ENCODE results near the gene SNCA. TPM values are rescaled to one million over a fixed set of nuclear protein-coding genes. Genes with fewer than 3 reads are reported as not detected.
A peak's percentile ranks its signal among the peaks of the same experiment; 100 is the strongest.

SNCA gene
- total and polyA plus RNA-seq, 2 of the 8 experiments (the other 6 are each of a cell fraction or from before 2014, with no cell fraction given) = 8.5 to 16.8 TPM

DNA sequence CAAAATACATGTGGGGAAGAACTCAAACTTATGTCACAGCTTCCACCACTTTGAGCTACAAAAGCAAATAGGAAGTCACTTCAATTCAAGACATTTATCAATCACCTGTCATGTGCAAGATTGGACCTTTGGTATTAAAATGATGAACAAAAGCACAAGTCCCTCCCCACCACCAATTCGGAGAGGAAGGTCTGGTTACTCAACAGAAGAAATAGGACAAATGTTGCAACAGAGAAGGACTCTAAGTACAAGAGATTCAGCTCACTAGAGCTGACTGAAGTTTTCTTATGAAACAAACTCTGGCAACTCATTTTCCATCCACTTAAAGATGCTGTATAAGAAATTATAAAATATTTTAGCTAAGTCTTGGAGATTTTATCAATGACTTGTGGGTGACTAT lies 41.6 kb upstream of the SNCA start:
- Histone ChIP-seq H4K8ac (ENCODE audit: extremely low read depth, insufficient read depth, low read length) (no peak overlapping the region), H3K4me1 (replicated peaks in 1 of 4; ENCODE audit: control insufficient read depth in 3 of 4, insufficient read depth in 4 of 4, low read length in 3 of 4) (no peaks in the 10 kb centered on the region), H3K27ac (ENCODE audit: low read depth, low read length) (no peak overlapping the region), H3K9ac (replicated peaks in 1 of 4; ENCODE audit: extremely low read depth in 1 of 4, low read depth in 3 of 4, low read length in 3 of 4) (no peak overlapping the region), H3K23me2 (ENCODE audit: low read depth, low read length) (no peaks in the 10 kb centered on the region; the same call in 1 of the 2 replicates), H3K9me3 (ENCODE audit: insufficient read depth in 2 of 2, low read depth in 1 of 2, low read length in 1 of 2) (no peaks in the 10 kb centered on the region), H2BK120ac (replicated peaks; ENCODE audit: low read depth, low read length) (no peak overlapping the region), H3K4me2 (ENCODE audit: insufficient read depth in 1 of 2, low read depth in 2 of 2, low read length in 2 of 2) (no peak overlapping the region), H3K18ac (ENCODE audit: extremely low read depth, low read length) (no peak overlapping the region), H3K36me3 (ENCODE audit: control insufficient read depth in 2 of 4, insufficient read depth in 4 of 4, low read length in 3 of 4) (no peaks in the 10 kb centered on the region), H4K91ac (replicated peaks; ENCODE audit: insufficient read length, low read length) (no peak overlapping the region), H2AK5ac (ENCODE audit: low read depth, low read length) (no peak overlapping the region), H3K4me3 (ENCODE audit: extremely low read depth in 1 of 4, insufficient read depth in 2 of 4, low read depth in 3 of 4, low read length in 4 of 4) (no peak overlapping the region), H2AFZ (ENCODE audit: low read length) (peak overlapping the region; percentile 3; the same call in 1 of the 2 replicates), H3K79me2 (ENCODE audit: control insufficient read depth in 1 of 2, insufficient read depth in 2 of 2, low read length in 2 of 2) (no peaks in the 10 kb centered on the region), H3K27me3 (replicated peaks in 1 of 4; ENCODE audit: control insufficient read depth in 3 of 4, extremely low read depth in 1 of 4, insufficient read depth in 3 of 4, low read length in 3 of 4) (no peaks in the 10 kb centered on the region), H4K20me1 (replicated peaks in 1 of 2; ENCODE audit: control insufficient read depth in 1 of 2, insufficient read depth in 2 of 2, low read length in 2 of 2) (no peaks in the 10 kb centered on the region), H2BK15ac (ENCODE audit: low read length) (no peak overlapping the region), H3K23ac (ENCODE audit: insufficient read length) (no peak overlapping the region), H3K56ac (replicated peaks; ENCODE audit: insufficient read length, low read depth, low read length) (no peak overlapping the region), H3K79me1 (ENCODE audit: low read depth, low read length) (no peaks in the 10 kb centered on the region), H2BK5ac (ENCODE audit: low read depth, low read length) (no peak overlapping the region), H3K4ac (replicated peaks; ENCODE audit: insufficient read length, low read depth, low read length) (no peak overlapping the region), H3K14ac (ENCODE audit: insufficient read length) (no peak overlapping the region), H2BK12ac (ENCODE audit: low read depth, low read length) (no peak overlapping the region), H4K5ac (ENCODE audit: insufficient read length, low read depth, low read length) (no peak overlapping the region), H2BK20ac (ENCODE audit: low read length) (no peak overlapping the region)
- POLR2A ChIA-PET (ENCODE audit: partially characterized antibody) = no interaction called here
- FAIRE-seq (no peak), DNase-seq (ENCODE audit: low read depth in 1 of 2, low spot score in 2 of 2) (no peak)
- WGBS, 2 experiments (ENCODE audit: extremely low coverage in 1 of 2, insufficient coverage in 1 of 2, insufficient read length in 1 of 2, insufficient replicate concordance in 2 of 2, low coverage in 1 of 2, low lambda C conversion rate in 2 of 2, missing lambda C conversion rate in 1 of 2) = 89% methylated on average over 1 of the region's 1 CpG; no CpG with 5 or more reads in 1 of the 2 experiments
- CTCF ChIA-PET (ENCODE audit: partially characterized antibody) = interaction anchor here (0.8 to 1.8 kb wide), 4 partner anchors 10 to 362 kb away, joined by 3 to 6 read pairs (median 4); no protein-coding TSS in a partner anchor
- TF ChIP-seq KDM1A (IDR thresholded peaks at IDR 0.05; ENCODE audit: borderline replicate concordance, low read length) (no peak), CHD2 (IDR thresholded peaks at IDR 0.05; ENCODE audit: low read length) (no peak), TBP (IDR thresholded peaks at IDR 0.05; ENCODE audit: low read depth, low read length) (no peak), GTF2F1 (IDR thresholded peaks at IDR 0.05; ENCODE audit: borderline replicate concordance, low read depth, low read length) (no peak), TAF1 (IDR thresholded peaks at IDR 0.05; ENCODE audit: low read depth, low read length) (no peak), EP300 (IDR thresholded peaks at IDR 0.05; ENCODE audit: borderline replicate concordance in 1 of 2, low read depth in 2 of 2, low read length in 2 of 2) (no peak), RFX5 (IDR thresholded peaks at IDR 0.05; ENCODE audit: borderline replicate concordance, low read depth, low read length) (no peak), USF2 (IDR thresholded peaks at IDR 0.05; ENCODE audit: low read length) (no peak), CBX5 (IDR thresholded peaks at IDR 0.05; ENCODE audit: low read depth, low read length) (no peak), CTBP2 (IDR thresholded peaks at IDR 0.05; ENCODE audit: borderline replicate concordance, insufficient read depth, insufficient read length, low read length) (no peak), CREB1 (IDR thresholded peaks at IDR 0.05) (no peak)
- TF ChIP-seq, protein P1, sequence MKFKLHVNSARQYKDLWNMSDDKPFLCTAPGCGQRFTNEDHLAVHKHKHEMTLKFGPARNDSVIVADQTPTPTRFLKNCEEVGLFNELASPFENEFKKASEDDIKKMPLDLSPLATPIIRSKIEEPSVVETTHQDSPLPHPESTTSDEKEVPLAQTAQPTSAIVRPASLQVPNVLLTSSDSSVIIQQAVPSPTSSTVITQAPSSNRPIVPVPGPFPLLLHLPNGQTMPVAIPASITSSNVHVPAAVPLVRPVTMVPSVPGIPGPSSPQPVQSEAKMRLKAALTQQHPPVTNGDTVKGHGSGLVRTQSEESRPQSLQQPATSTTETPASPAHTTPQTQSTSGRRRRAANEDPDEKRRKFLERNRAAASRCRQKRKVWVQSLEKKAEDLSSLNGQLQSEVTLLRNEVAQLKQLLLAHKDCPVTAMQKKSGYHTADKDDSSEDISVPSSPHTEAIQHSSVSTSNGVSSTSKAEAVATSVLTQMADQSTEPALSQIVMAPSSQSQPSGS (IDR thresholded peaks at IDR 0.05; ENCODE audit: low read length) = no peak
